Stimulated activated CD4-positive, alpha-beta T cell treated with anti-CD3 and anti-CD28 coated beads, Interleukin-12 subunit alpha, Interleukin-12 subunit beta, amount 100 ng/mL, for 24 hours (primary cell): Measurements from ENCODE around the gene SARS1.
"Not testable (repeated sequence)": the region's sequence is repeated elsewhere in the genome, so short reads cannot be mapped to it uniquely, and the experiment has no call there.

ENCODE experiments used
- DNase-seq, 2 experiments: peaks; one replicate each; pipeline ENCODE4 v3.0.0-alpha.2; 2020; ENCODE audit warnings: low read depth in 2 of 2

The SARS1 gene, protein sequence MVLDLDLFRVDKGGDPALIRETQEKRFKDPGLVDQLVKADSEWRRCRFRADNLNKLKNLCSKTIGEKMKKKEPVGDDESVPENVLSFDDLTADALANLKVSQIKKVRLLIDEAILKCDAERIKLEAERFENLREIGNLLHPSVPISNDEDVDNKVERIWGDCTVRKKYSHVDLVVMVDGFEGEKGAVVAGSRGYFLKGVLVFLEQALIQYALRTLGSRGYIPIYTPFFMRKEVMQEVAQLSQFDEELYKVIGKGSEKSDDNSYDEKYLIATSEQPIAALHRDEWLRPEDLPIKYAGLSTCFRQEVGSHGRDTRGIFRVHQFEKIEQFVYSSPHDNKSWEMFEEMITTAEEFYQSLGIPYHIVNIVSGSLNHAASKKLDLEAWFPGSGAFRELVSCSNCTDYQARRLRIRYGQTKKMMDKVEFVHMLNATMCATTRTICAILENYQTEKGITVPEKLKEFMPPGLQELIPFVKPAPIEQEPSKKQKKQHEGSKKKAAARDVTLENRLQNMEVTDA

DNA sequence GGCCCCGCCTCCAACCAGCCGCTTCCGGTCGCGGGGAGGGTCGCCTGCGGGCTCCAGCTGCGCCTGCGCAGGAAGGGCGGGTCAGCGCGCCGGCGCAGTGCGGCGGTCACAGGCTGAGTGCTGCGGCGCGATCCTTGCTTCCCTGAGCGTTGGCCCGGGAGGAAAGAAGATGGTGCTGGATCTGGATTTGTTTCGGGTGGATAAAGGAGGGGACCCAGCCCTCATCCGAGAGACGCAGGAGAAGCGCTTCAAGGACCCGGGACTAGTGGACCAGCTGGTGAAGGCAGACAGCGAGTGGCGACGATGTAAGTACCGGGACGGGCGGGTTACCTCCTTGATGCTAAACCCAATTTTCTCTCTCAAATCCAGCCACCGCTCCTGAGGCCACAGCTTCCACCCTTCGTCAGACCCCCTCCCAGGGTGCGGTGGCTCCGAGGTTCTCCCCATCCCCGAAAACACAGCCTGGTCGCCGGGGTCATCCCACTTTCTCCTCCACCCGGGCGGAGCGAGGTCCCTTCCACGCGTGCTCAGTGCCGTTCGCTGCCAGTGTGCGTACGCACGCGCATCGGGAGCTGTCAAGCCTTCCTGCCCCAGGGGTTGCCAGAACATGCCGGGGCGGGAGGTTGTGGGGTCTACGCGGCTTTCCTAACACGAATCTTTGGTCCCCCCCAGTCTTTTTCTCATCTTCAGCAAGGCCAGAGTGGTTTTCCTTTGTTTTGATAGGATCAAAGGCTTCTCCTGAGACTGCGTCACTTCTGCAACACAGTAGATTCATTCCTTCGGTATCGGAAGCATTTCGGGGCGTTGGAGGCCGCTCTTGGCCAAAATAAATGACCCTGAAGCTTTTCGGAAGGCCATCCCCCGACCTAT lies at the start of gene SARS1:
Gene SARS1, plus strand, starts transcription at position 95 of the 870 bp plus-strand sequence. Its CDS starts 75 bp downstream, at position 170.
- DNase-seq, result peak; percentile 79 to 84

DNA sequence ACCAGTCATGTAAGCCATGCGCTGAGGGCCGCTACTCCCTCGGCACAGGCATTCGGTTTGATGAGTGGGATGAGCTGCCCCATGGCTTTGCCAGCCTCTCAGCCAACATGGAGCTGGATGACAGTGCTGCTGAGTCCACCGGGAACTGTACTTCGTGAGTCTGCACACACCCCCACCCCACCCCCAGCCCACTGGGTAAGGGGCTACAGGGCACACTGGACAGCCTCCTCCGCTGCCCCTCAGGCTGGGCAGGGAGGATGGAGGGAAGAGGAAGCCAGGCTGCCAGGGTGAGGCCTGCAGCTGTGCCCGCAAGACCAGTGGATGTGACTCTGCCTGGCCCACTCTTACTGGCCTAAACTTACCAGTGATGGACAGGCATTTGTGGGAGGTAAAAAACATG lies 49.2 kb upstream of the SARS1 start:
- no peak for DNase-seq

DNA sequence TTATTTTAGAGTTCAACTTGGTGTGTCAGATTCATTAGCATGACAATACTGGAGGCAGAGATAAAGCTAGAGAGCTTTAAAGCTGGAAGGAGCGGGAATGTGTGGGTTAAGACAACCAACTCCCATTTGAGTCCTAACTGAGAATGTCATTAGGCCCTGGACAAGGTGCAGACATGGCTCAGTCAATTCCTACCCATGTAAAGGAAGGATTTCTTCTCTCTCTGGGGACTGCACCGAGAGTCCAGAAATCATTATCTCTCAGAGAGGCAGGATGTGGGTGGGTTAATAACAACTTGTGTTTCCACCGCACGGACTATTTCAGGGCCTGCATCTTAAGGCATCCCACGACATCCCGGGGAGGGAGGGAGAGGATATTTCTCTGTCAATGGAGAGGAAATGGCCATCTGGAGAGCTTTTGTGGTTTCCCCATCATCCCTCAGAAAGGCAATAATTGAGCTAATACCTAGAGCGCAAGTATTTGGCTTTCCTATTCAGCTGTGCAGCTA lies 46.7 kb upstream of the SARS1 start:
- no peak for DNase-seq

DNA sequence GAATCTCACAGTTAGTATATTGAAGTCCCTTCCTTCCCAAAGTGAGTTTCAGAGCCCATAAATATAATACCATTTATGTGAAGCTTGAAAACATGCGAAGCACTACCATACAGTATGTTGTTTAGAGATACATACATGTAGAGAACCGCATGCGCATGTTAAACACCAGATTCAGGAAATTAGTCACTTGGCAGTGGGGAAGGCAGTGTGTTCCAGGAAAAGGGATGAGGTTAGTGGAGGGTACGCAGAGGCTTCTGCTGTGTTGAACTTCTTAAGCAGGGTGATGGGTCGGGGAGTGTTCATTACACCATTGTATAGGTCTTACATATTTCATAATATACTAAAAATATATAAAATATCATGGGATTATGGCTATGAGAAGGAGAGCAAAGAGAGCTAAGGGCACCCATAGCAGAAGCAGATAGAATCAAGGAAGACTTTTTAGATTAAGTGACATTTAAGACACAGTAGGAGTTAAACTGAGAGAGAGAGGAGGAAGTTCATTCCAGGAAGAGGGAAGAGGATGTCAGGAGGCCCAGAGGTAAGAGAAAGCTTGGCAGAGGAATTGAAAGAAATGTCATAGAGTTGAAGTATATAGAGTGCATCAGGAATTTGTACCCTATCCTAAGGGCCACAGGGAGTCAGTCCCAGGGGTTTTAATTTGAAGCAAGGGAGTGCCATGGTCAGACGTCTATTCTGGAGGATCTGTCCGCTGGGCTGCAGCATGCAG lies 43.5 kb upstream of the SARS1 start:
- DNase-seq, result no peak

DNA sequence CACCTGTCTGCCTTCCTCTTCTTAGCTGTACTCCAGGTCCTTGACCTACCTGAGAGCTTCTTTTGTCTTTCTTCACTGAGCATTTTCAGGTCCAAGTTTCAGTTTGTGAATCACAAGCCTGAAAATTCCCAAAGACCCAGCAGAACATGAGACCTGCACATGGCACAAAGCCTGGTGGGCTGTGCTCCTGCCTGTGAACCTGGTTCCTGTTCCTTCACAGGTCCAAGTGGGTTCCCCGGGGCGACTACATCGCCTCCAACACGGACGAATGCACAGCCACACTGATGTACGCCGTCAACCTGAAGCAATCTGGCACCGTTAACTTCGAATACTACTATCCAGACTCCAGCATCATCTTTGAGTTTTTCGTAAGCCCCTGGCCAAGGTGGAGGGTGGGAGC lies 42.1 kb upstream of the SARS1 start:
- no peak for DNase-seq

DNA sequence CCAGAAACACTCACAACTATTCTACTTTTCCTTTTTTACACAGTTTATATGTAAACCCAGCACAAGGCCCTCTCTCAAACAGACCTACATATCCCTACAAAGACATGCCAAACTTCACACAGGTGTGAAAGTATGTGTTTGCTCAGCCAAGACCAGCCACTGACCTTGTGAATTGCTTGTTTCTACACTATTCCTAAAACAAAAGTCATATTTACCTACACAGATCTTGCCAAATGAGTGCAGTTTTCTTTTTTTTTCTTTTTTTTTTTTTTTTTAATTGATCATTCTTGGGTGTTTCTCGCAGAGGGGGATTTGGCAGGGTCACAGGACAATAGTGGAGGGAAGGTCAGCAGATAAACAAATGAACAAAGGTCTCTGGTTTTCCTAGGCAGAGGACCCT lies 37.4 kb upstream of the SARS1 start:
- not testable (repeated sequence) for DNase-seq

DNA sequence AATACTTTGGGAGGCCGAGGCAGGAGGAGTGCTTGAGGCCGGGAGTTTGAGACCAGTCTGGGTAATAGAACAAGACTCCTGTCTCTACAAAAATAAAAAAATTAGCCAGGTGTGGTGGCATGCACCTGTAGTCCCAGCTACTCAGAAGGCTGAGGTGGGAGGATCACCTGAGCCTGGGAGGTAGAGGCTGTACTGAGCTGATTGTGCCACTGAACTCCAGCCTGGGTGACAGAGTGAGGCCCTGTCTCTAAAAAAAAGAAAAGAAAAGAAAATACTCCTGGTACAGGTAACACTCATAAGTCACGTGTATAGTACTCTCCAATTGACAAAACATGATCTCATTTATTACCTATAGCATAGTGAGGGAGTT lies 33.0 kb upstream of the SARS1 start:
- not testable (repeated sequence) for DNase-seq

DNA sequence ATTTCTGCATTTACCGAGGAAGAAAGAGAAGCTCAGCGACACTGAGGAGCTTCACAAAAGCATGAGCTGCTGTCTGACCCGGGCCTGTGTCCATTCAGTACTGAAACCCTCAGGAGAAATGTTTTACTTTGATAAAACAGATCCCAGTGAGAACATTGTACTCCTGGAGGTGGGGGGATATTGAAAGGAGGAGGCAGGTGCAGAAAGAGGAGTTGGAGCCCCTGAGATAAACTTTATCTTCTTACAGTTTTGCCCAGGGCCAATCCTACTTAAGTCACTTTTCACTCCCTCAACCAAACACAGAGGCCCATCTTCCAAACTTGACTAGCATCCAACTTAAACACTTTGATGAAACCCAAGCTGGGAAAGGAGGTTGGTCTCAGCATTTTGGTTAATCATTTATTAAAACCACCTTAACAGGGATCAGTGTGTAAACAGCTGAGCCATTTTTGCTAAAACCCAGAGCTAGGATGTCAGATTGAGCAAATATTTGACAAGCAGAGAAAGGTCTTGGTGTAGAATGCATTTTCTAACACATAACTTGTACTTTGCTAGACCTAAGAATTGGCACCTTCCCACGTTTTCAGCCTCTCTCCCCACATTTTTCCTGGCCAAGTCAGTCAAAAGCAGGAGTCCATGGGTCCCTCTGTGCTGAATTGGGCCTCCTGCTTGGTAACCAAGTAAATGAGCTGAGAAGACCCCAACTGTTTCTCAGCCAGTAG lies 32.5 kb upstream of the SARS1 start:
- DNase-seq, result no peak

DNA sequence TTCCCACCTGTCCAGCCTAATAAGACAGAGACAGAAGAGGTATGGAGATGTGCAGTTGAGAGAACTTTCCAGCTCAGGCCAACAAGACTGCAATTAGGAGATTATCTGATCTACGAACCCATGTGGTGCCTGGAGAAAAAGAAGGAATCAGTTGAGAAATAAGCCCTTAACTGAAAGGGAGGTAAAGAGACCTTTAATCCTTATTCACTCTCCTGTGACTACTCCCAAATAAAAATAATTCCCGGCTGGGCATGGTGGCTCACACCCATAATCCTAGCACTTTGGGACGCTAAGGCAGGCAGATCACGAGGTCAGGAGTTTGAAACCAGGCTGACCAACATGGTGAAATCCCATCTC lies 31.9 kb upstream of the SARS1 start:
- no peak for DNase-seq

DNA sequence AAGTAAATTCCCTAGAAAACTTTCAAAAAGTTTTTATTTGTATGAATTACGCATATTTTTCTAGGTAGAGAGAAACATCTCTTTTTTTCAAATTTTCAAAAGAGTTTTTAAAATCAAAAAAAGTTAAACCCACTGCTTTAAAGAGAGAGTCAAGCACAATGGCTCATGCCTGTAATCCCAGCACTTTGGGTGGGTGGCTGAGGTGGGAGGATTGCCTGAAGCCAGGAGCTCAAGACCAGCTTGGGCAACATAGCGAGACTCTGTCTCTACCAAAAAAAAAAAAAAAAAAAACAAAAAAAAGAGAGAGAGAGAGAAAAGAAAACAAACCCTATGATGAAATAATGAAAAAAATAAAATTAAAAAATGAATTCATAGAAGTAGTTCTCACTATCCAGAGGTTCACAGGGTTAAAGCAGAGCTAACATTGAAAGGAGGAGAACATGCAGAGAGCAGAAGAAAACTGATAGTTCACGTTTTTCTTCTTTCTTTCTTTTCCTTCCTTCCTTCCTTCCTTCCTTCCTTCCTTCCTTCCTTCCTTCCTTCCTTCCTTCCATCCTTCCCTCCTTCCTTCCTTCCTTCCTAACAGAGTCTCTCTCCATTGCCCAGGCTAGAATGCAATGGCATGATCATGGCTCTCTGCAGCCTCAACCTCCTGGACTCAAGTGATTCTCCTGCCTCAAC lies 30.5 kb upstream of the SARS1 start:
- no peak for DNase-seq

DNA sequence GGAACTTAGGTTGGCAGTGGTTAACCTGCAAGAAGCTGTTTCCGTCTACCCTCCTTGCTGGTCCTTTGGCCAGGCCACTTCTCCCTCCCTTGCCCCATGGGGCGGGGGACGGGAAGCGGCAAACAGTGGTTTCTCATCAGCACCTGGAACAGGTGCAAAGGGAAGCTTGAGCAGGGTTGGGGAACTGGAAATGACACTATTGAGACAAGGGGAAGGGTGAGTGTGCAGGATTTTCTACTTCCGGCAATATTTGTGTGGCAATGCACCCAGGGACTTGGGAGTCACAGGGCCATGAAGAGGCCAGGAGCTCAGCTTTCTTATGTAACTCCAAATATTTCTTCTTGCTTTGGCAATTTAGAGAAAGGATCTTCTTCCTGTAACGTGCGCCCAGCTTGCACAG lies 29.0 kb upstream of the SARS1 start:
- no peak for DNase-seq

DNA sequence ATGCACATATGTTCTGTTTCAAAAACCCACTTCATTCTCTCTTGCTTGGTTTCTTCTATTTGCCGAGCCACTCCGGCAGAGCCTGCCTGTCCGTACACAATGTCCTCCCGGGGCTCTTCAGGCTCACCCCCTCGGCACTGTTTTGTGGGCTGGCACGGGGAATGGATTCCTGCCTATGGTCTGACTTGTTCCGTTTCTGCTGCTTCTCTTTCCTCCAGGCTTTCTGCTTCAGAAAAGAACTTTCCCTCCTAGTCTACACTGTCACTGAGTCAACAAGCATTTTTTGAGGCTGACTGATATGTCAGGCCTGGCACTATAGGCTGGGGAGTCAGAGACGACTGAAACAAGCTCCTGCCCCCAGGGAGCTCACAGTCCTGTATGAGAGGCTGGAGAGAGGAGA lies 28.4 kb upstream of the SARS1 start:
- no peak for DNase-seq

DNA sequence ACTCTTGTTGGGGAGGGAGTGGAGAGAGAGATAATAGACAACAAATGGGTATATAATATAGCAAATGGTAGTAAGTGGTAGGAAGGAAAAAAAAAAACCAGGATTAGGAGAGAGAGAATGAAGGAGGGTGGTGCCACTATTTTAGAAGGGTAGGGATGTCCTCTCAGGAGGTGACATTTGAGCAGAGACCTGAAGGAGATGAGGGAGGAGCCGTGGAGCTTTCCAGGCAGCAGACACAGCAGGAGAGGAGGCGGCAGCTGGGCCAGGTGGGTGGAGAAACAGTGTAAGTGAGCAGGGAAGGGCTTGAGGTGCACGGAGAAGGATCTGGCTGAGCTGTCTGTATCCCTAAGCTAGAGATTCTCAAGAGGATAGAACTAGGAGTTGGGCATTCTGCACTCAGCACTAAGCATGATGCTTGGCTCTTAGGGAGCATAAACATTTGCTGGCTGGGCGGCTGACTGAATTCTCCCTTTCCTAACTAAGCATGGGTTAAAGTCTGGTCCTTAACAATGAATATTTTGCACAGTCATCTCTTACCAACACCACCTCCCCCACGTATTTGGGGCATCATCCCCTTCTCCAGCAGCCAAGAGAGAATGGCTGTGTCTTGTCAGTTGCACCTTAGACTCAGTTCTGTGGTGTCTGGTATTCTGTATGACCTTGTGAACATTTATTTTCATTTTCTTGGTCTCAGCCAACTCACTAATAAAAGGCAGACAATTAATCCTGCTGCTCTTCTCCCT lies 27.6 kb upstream of the SARS1 start:
- DNase-seq, result no peak

DNA sequence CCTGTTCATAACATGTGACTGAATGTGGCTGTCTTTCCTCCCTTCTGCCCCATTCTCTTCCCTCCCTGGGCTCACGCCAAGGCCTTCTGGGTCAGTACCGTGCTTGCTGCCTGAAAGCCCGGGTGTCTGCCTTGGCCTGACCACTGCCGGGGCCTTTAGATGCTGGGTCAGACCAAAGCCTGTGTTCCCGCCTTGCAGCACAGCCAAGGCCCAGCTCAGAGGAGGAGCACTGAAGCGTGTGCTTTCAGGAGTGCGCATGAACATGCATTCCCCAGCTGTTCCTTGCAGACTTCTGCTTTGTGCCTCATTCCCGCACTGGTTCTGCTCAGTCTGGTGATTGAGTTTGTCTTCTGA lies 27.0 kb upstream of the SARS1 start:
- DNase-seq, result no peak

DNA sequence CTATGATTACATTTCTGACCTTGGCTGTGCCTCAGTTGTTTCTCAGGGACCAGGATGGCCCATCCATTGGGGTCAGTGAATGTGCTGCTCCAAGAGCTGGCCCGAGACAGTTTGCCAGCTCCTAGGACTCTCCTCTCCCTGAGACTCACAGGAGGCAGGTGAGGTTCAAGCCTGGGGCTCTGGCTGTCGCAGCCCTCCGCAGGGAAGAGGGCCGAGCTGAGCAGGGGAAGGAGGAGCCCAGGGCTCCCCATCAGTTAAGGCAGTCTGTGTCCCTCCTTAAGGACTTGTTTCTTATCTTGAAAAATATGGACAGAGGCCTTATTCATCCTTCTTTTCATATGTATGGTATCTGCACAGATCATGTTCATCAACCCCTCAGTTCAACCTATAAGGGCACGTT lies 26.6 kb upstream of the SARS1 start:
- no peak for DNase-seq

DNA sequence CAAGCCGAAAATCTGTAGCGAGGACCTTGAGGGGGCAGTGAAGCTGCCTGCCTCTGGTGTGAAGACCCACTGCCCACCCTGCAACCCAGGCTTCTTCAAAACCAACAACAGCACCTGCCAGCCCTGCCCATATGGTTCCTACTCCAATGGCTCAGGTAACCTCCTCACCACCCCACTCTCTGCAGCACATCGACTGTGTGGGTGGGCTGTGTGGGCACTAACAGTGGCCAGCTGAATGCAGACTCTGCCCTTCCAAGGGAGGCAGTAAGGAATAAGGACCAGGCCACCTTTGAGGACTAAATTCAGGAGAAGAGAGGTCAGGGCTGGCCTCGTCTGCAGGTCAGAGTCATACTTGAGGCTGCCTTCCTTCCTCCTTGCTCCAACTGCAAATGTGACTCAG lies 25.5 kb upstream of the SARS1 start:
- no peak for DNase-seq

DNA sequence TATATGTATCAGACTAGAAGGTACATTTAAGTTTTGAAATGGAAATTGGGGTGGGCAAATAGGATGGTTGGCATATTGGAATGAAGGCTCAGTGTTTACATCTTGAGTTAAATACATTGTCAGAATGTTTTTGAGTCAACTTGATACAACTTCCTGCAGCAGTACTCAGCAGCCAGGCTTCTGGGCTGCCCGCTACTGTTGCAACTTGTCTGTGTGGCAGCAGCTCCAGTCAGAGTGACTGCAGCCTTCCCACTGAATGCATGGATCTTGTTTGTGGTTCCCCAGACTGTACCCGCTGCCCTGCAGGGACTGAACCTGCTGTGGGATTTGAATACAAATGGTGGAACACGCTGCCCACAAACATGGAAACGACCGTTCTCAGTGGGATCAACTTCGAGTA lies 24.9 kb upstream of the SARS1 start:
- DNase-seq, result no peak

DNA sequence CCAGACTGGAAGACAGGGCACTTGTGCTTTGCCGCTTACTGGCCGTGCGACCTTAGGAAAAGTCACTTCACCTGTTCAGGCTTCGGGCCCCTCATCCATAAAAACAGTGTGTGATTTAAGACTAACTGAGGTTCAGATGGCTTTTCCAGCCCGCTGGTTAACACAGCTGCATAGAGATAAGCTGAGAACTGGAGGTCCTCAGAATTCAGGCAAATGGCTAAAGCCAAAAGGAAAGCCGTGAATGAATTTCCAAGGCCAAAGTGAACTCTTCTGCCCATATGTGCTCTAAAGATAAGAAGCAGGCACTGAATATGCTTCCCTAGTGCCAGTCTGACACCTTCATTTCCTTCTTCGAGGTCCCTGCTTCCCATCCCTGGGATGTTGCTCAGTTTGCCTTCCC lies 23.5 kb upstream of the SARS1 start:
- no peak for DNase-seq

DNA sequence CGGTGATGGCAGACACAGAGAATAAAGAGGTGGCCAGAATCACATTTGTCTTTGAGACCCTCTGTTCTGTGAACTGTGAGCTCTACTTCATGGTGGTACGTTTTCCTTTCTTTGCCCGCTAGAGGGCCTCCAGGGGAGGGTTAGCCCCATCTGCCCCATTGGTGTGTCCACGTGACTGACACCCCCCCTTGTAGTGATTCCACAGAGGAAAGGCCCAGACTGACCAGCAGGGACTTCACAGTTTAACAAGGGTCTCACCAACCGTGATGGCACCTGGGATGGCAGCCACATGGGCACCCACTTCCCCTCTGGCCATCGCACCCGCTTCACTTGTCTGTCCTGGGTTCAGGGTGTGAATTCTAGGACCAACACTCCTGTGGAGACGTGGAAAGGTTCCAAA lies 22.3 kb upstream of the SARS1 start:
- no peak for DNase-seq

DNA sequence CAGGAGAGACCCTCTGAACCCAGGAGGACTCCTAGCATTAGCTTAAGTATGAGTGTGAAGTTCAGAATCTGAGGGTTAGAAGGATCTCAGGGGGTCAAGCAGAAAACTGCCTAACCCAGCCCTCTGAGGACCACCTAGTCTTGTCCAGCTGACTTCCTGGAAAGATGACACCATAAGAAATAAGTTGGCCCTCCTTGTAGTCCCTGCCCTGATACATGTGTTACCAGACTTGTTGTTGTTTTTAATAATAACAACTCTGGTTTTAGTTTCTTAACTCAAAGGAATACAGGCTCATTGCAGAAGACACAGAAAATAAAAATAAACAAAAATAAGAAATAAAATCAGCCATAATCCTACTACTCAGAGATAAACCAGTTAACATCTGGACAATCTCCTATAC lies 21.8 kb upstream of the SARS1 start:
- DNase-seq, result no peak
